Testis (tissue), 3 donors: Measurements from ENCODE around the gene ZNF584. TPM values are rescaled to one million over a fixed set of nuclear protein-coding genes. Genes with fewer than 3 reads are reported as not detected.

ENCODE experiments used
- DNase-seq: peaks from one replicate; pipeline ENCODE4 v3.0.0-alpha.2; 2019
- H3K27ac ChIP-seq, 2 donors: fragments of 200-600 bp; sonication (generic); one replicate each; pipeline ENCODE4 v1.5.1; 2019
- H3K27me3 ChIP-seq: fragments of 200-600 bp; sonication (generic); one replicate; pipeline ENCODE4 v1.5.1; 2019
- H3K36me3 ChIP-seq: fragments of 200-600 bp; sonication (generic); one replicate; pipeline ENCODE4 v1.5.1; 2017; ENCODE audit warnings: low read depth; ENCODE audit errors: missing control alignments
- H3K4me1 ChIP-seq: fragments of 200-600 bp; sonication (generic); one replicate; pipeline ENCODE4 v1.5.1; 2019
- H3K4me3 ChIP-seq, 2 donors: fragments of 200-600 bp; sonication (generic); one replicate each; pipeline ENCODE4 v1.5.1; 2017 to 2019
- H3K9me3 ChIP-seq: fragments of 200-600 bp; sonication (generic); one replicate; pipeline ENCODE4 v1.5.1; 2017
- POLR2A ChIP-seq: fragments of 450-650 bp; IDR thresholded peaks from one replicate; pipeline ENCODE4 v1.6.1; 2017; ENCODE audit warnings: antibody characterized with exemption, mild to moderate bottlenecking, moderate library complexity
- WGBS, 2 donors: methylation state at CpG; one replicate each; pipeline ENCODE4 v1.1.5; 2018; 5-methylcytosine and 5-hydroxymethylcytosine counted together
- intact Hi-C: fragments of 100-400 bp; cut with DNase I; formaldehyde crosslinking; loops from one replicate; pipeline ENCODE4 v1.15.1; 2023; ENCODE audit warnings: low total_unique reads
- microRNA-seq, 2 donors: library from miRNA; unstranded; fragments of <30 nt; microRNA quantifications; one replicate each; pipeline ENCODE4, GENCODE V29; 2016; ENCODE audit warnings: borderline number of aligned reads in 2 of 2, borderline replicate concordance in 1 of 2
- polyA plus RNA-seq: library from polyadenylated mRNA; stranded (reverse); fragments of 350-450 nt; fragmentation: Illumina TruSeq; extraction: RNeasy Lipid Tissue Mini Kit (QIAGEN cat#74804); gene quantifications from one replicate; pipeline ENCODE4 v1.2.3, GENCODE V29; 2014; ENCODE audit warnings: low read depth, low replicate concordance; ENCODE audit not compliant: insufficient read depth
- small RNA-seq, 2 donors: library from RNA; depleted of rRNA; stranded (forward); fragments of <200 nt; gene quantifications; one replicate each; pipeline ENCODE3, GENCODE V24; 2016
- total RNA-seq, 2 donors: library from RNA; depleted of rRNA; stranded (reverse); fragments of >200 nt; gene quantifications; one replicate each; pipeline ENCODE4 v1.2.3, GENCODE V29; 2016
- TF ChIP-seq, protein P1 (sequence below), 3 experiments: fragments of 450-650 bp in 2 of 3; fragments of 200-600 bp in 1 of 3; sonication (generic) in 1 of 3; IDR thresholded peaks; one replicate each; pipeline ENCODE4 v1.5.1; 2016 to 2019; ENCODE audit warnings: antibody characterized with exemption in 3 of 3, mild to moderate bottlenecking in 2 of 3, moderate library complexity in 1 of 3

Gene ZNF584
- total and polyA plus RNA-seq, 3 donors from 2014 or later, result 10.4 to 33.9 (median 22.1) TPM

DNA sequence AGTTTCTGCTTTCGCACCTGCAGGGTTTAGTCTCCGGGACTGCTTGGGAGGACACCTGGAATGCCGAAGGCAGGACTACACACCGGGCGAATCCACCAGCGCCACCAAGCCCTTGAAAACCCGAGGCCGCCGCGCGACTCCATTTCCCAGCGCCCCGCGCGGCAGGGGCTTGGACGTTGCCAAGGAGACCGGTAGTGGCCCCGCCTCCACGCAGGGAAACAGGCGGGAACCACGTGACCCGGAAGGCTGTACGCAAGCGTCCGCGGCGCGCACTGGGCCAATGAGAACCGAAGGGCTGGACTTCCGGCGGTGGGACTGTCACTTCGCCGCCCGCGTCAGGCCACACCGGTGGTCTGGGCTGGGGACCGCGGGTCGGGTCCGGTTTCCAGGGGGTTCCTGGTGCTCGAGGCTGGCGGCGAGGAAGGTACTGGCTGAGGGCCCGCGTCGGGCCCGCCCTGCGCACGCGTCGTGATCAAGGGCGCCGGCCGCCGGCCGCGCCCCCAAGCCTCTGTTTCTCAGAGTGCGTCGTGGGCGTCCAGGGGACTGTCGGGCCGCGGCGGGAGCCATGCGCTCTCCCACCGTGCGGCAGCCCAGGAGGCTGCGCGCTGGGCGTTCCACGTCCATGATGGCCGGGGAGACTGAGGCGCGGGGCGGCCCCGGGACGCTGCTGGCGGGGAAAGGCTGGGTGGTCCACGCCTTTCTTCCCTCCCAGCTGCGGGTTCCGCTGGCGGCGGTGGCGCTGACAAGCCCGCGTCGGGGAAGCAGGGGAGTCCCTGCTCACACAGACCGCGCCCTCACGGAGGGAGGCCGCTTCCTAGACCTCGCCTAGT lies 58.5 kb downstream of the ZNF584 start, which contains the start of gene ZNF324:
TSS of gene ZNF324 (plus strand) at position 321 of the 830 bp plus-strand sequence. CDS start 2,106 bp downstream, outside the sequence.
- Histone ChIP-seq H3K4me3 (peak within 1 kb of the TSS; percentile 82 to 83), H3K27me3 (no peaks in the 10 kb centered on the region), H3K27ac (peak within 1 kb of the TSS; percentile 32 to 73), H3K4me1 (peaks cover 9% of the 10 kb centered on the region), H3K9me3 (no peaks in the 10 kb centered on the region), H3K36me3 (no peaks in the 10 kb centered on the region)
- peak; percentile 99 for DNase-seq
- no peak for TF ChIP-seq POLR2A
- TF ChIP-seq, protein P1, sequence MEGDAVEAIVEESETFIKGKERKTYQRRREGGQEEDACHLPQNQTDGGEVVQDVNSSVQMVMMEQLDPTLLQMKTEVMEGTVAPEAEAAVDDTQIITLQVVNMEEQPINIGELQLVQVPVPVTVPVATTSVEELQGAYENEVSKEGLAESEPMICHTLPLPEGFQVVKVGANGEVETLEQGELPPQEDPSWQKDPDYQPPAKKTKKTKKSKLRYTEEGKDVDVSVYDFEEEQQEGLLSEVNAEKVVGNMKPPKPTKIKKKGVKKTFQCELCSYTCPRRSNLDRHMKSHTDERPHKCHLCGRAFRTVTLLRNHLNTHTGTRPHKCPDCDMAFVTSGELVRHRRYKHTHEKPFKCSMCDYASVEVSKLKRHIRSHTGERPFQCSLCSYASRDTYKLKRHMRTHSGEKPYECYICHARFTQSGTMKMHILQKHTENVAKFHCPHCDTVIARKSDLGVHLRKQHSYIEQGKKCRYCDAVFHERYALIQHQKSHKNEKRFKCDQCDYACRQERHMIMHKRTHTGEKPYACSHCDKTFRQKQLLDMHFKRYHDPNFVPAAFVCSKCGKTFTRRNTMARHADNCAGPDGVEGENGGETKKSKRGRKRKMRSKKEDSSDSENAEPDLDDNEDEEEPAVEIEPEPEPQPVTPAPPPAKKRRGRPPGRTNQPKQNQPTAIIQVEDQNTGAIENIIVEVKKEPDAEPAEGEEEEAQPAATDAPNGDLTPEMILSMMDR (IDR thresholded peaks at IDR 0.05), result no peak
- intact Hi-C loops, result no loop called here
- 0 to 1% methylated on average over 23 to 33 of the region's 92 CpGs for WGBS, 2 donors

Small RNA genes within 50 kb of the gene (microRNA-seq; reads per million reads assigned to microRNA genes)
- gene MIR4754, result 0 reads per million in 2 donors

Small RNA genes within 50 kb of the gene (small RNA-seq; reads per million reads assigned to genes)
- 0 to 0.09 reads per million in 2 donors for gene MIR4754
- gene RNA5SP473, result 0 to 0.09 reads per million in 2 donors

Other genes with a start within 250 kb of the ZNF584 start
- gene ZNF274, start 225.6 kb upstream of the ZNF584 start, total RNA-seq, result 10 to 100 TPM; 42.6 to 48.0 TPM
- gene ZNF274, start 225.6 kb upstream of the ZNF584 start, polyA plus RNA-seq, result 34.2 TPM
- 10 to 100 TPM; 92.2 to 93.9 TPM for gene ZNF544, start 179.7 kb upstream of the ZNF584 start, total RNA-seq
- 45.8 TPM for gene ZNF544, start 179.7 kb upstream of the ZNF584 start, polyA plus RNA-seq
- 10 to 100 TPM in 1 of 2 donors, 1 to 10 TPM in 1; 9.6 to 10.4 TPM for gene ZNF8, start 129.7 kb upstream of the ZNF584 start, total RNA-seq
- 2.6 TPM for gene ZNF8, start 129.7 kb upstream of the ZNF584 start, polyA plus RNA-seq
- gene ERVK3-1, start 103.3 kb upstream of the ZNF584 start, total RNA-seq, result 10 to 100 TPM; 48.9 to 58.5 TPM
- gene ERVK3-1, start 103.3 kb upstream of the ZNF584 start, polyA plus RNA-seq, result 34.0 TPM
- 1 to 10 TPM; 3.5 to 4.9 TPM for gene ZSCAN22, start 81.7 kb upstream of the ZNF584 start, total RNA-seq
- 2.4 TPM for gene ZSCAN22, start 81.7 kb upstream of the ZNF584 start, polyA plus RNA-seq
- 10 to 100 TPM in 1 of 2 donors, 1 to 10 TPM in 1; 3.5 to 13.1 TPM for gene A1BG, start 55.2 kb upstream of the ZNF584 start, total RNA-seq
- gene A1BG, start 55.2 kb upstream of the ZNF584 start, polyA plus RNA-seq, result 4.5 TPM
- gene ZNF497, start 45.9 kb upstream of the ZNF584 start, total RNA-seq, result 10 to 100 TPM; 10.3 to 10.7 TPM
- gene ZNF497, start 45.9 kb upstream of the ZNF584 start, polyA plus RNA-seq, result 2.6 TPM
- 1 to 10 TPM; 6.2 to 9.3 TPM for gene ZNF837, start 27.6 kb upstream of the ZNF584 start, total RNA-seq
- gene ZNF837, start 27.6 kb upstream of the ZNF584 start, polyA plus RNA-seq, result 1.3 TPM
- 1,000 to 10,000 TPM in 1 of 2 donors, 100 to 1,000 TPM in 1; 437 to 1,004 TPM for gene RPS5, start 21.4 kb upstream of the ZNF584 start, total RNA-seq
- 746 TPM for gene RPS5, start 21.4 kb upstream of the ZNF584 start, polyA plus RNA-seq
- gene RNF225, start 13.0 kb upstream of the ZNF584 start, total RNA-seq, result not detected
- gene RNF225, start 13.0 kb upstream of the ZNF584 start, polyA plus RNA-seq, result not detected
- 10 to 100 TPM; 11.4 to 11.6 TPM for gene ZNF132, start 31.5 kb downstream of the ZNF584 start, total RNA-seq
- gene ZNF132, start 31.5 kb downstream of the ZNF584 start, polyA plus RNA-seq, result 5.5 TPM
- 10 to 100 TPM in 1 of 2 donors, 1 to 10 TPM in 1; 8.5 to 15.8 TPM for gene ZNF324B, start 43.0 kb downstream of the ZNF584 start, total RNA-seq
- 4.8 TPM for gene ZNF324B, start 43.0 kb downstream of the ZNF584 start, polyA plus RNA-seq
- 10 to 100 TPM; 23.2 to 24.8 TPM for gene ZNF324, start 58.4 kb downstream of the ZNF584 start, total RNA-seq
- 7.8 TPM for gene ZNF324, start 58.4 kb downstream of the ZNF584 start, polyA plus RNA-seq
- 10 to 100 TPM; 33.6 to 38.7 TPM for gene ZNF446, start 67.7 kb downstream of the ZNF584 start, total RNA-seq
- 24.3 TPM for gene ZNF446, start 67.7 kb downstream of the ZNF584 start, polyA plus RNA-seq
- gene SLC27A5, start 103.3 kb downstream of the ZNF584 start, total RNA-seq, result 10 to 100 TPM; 29.1 to 37.8 TPM
- gene SLC27A5, start 103.3 kb downstream of the ZNF584 start, polyA plus RNA-seq, result 63.6 TPM
- 10 to 100 TPM; 14.0 to 15.1 TPM for gene ZBTB45, start 111.2 kb downstream of the ZNF584 start, total RNA-seq
- 6.9 TPM for gene ZBTB45, start 111.2 kb downstream of the ZNF584 start, polyA plus RNA-seq
- 100 to 1,000 TPM; 415 to 521 TPM for gene TRIM28, start 135.4 kb downstream of the ZNF584 start, total RNA-seq
- gene TRIM28, start 135.4 kb downstream of the ZNF584 start, polyA plus RNA-seq, result 694 TPM
- gene CHMP2A, start 146.5 kb downstream of the ZNF584 start, total RNA-seq, result 100 to 1,000 TPM; 115 to 126 TPM
- gene CHMP2A, start 146.5 kb downstream of the ZNF584 start, polyA plus RNA-seq, result 155 TPM
- gene UBE2M, start 150.0 kb downstream of the ZNF584 start, total RNA-seq, result 10 to 100 TPM; 65.0 to 65.2 TPM
- gene UBE2M, start 150.0 kb downstream of the ZNF584 start, polyA plus RNA-seq, result 155 TPM
- gene MZF1, start 164.7 kb downstream of the ZNF584 start, total RNA-seq, result 10 to 100 TPM; 55.8 to 56.1 TPM
- gene MZF1, start 164.7 kb downstream of the ZNF584 start, polyA plus RNA-seq, result 23.9 TPM